ENCODE data around the gene CFAP46.

CFAP46 gene

DNA sequence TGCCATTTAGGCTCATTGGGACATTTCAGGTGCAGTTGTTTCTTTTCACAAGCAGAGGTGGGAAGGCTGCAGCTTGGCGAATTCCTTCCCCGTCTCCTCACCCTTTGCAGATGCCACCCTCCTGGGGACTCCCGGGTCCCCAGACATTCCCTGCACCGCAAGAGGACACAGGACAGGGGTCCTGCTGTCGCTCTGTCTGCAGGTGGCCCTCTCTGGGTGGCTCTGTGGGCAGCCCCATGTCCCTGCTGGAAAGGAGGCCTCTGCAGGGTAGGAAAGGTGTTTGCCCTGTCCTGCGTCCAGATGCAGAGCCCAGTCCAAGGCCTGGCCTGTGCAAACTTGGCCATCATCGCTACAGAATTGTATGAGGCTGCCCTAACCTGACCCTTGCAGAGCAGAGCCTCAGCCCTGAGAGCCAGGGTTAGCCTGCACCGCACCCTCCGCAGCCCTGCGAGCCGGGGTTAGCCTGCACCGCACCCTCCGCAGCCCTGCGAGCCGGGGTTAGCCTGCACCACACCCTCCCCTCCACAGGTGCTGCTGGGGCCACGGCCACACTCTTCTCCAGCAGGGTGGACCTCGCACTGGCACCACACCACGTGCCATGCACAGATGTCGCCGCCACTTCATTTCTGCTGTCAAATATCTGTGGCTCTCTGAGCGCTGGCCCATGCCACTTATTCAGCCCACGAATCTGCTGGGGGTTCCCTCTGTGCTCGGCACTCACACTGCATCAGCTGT, 61.0 kb downstream of the CFAP46 start:
- Histone ChIP-seq H3K27me3 (ENCODE audit: insufficient read depth, insufficient read length) (no peaks in the 10 kb centered on the region), H3K9ac (ENCODE audit: insufficient read length, low read depth) (no peak overlapping the region), H3K9me3 (ENCODE audit: insufficient read depth, low read length) (no peaks in the 10 kb centered on the region), H3K4me1 (ENCODE audit: insufficient read depth, insufficient read length) (peaks cover 13% of the 10 kb centered on the region), H3K4me3 (ENCODE audit: insufficient read length, low read depth) (no peak overlapping the region), H3K36me3 (ENCODE audit: insufficient read depth, insufficient read length, low read length) (no peaks in the 10 kb centered on the region)
- no peak for DNase-seq (ENCODE audit: low read depth, low spot score)
- TF ChIP-seq YY1 (IDR thresholded peaks at IDR 0.05; ENCODE audit: insufficient read depth, insufficient read length) (no peak), SUZ12 (IDR thresholded peaks at IDR 0.05; ENCODE audit: extremely low read depth, insufficient read depth, insufficient read length) (no peak), ZNF274 (IDR thresholded peaks at IDR 0.05; ENCODE audit: low read depth, low read length) (no peak)

DNA sequence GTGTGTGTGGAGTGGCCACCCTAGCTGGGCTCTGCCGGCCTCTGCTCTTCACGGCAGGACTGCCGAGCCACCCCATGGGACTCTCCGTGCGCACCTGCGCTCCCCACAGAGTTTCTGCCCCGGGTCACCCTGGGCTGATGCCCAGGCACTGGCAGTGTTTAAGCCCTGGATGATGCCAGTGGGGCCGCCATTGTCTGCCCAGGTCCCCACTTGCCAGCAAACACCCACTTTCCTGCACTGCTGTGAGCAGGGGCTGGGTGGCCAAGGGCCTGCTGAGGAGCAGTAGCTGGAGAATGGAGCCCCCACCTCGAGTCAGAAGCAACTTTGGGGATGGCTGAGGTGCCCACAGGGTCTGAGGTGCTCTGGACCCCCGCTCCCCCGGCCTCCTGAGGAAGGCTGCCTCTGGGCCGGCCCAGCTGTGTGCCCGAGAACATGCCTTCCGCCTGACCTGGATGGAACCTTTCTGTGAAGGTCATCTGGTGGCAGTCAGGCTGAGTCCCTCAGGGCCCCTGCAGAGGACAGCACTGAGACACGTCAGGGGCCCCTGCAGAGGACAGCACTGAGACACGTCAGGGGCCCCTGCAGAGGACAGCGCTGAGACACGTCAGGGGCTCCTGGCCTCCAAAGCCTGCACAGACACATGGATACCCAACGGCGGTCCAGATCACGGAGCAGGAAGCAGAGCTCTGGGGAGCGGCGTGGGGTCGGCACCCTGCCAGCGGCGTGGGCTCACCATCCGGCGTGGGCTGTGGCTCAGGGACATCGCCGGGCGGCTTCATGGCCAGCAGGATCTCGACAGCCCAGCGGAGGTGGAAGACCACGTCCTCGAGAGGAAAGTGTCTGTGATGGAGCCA, 62.0 kb downstream of the CFAP46 start:
- DNase-seq (ENCODE audit: low read depth, low spot score): no peak
- H3K27me3 ChIP-seq (ENCODE audit: insufficient read depth, insufficient read length): no peaks in the 10 kb centered on the region
- TF ChIP-seq ZNF274 (IDR thresholded peaks at IDR 0.05; ENCODE audit: low read depth, low read length) (no peak), YY1 (IDR thresholded peaks at IDR 0.05; ENCODE audit: insufficient read depth, insufficient read length) (no peak), SUZ12 (IDR thresholded peaks at IDR 0.05; ENCODE audit: extremely low read depth, insufficient read depth, insufficient read length) (no peak)

DNA sequence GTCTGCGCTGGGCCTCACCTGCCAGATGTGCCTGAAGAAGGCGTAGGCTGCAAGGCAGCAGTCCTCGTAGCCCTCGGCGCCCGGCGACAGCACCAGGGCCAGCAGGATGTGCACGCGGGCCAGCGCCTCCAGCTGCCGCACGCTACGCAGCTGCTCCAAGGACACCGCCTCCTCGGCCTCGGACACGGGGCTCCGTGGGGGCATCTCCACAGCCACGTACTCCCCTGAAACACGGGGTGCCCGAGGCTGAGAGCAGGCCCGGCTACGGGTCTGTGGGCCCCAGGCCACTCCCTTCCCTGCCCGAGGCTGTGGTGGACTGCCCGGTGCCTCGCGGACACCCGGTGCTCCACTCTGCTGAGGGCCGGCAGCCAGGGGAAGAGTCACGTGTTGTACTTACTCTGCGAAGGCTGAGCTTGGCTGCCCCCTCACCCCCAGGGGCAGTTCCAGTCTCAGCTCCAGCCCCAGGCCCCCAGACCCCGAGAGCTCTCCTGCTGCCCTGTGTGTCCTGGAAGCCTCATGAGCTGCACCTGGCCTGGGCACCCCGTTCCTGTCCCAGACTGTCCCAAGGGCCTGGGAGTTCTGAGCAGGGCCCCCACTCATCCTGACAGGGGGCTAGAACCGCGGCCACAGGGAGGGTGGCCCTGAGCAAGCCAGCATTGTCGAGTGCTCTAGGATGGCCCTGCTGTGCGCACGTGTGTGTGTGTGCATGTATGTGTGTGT, 62.8 kb downstream of the CFAP46 start:
- TF ChIP-seq YY1 (IDR thresholded peaks at IDR 0.05; ENCODE audit: insufficient read depth, insufficient read length) (no peak), SUZ12 (IDR thresholded peaks at IDR 0.05; ENCODE audit: extremely low read depth, insufficient read depth, insufficient read length) (no peak), ZNF274 (IDR thresholded peaks at IDR 0.05; ENCODE audit: low read depth, low read length) (no peak)
- Histone ChIP-seq H3K9me3 (ENCODE audit: insufficient read depth, low read length) (peaks cover 12% of the 10 kb centered on the region), H3K27me3 (ENCODE audit: insufficient read depth, insufficient read length) (no peaks in the 10 kb centered on the region), H3K9ac (ENCODE audit: insufficient read length, low read depth) (peak overlapping the region; percentile 32), H3K4me1 (ENCODE audit: insufficient read depth, insufficient read length) (peaks cover 13% of the 10 kb centered on the region), H3K4me3 (ENCODE audit: insufficient read length, low read depth) (no peak overlapping the region), H3K36me3 (ENCODE audit: insufficient read depth, insufficient read length, low read length) (no peaks in the 10 kb centered on the region)
- no peak for DNase-seq (ENCODE audit: low read depth, low spot score)

More for the DNA sequence above, 62.0 kb downstream of the CFAP46 start:
- Histone ChIP-seq H3K4me1 (ENCODE audit: insufficient read depth, insufficient read length) (peaks cover 13% of the 10 kb centered on the region), H3K9ac (ENCODE audit: insufficient read length, low read depth) (no peak overlapping the region), H3K9me3 (ENCODE audit: insufficient read depth, low read length) (peaks cover 8% of the 10 kb centered on the region), H3K36me3 (ENCODE audit: insufficient read depth, insufficient read length, low read length) (no peaks in the 10 kb centered on the region), H3K4me3 (ENCODE audit: insufficient read length, low read depth) (no peak overlapping the region)

DNA sequence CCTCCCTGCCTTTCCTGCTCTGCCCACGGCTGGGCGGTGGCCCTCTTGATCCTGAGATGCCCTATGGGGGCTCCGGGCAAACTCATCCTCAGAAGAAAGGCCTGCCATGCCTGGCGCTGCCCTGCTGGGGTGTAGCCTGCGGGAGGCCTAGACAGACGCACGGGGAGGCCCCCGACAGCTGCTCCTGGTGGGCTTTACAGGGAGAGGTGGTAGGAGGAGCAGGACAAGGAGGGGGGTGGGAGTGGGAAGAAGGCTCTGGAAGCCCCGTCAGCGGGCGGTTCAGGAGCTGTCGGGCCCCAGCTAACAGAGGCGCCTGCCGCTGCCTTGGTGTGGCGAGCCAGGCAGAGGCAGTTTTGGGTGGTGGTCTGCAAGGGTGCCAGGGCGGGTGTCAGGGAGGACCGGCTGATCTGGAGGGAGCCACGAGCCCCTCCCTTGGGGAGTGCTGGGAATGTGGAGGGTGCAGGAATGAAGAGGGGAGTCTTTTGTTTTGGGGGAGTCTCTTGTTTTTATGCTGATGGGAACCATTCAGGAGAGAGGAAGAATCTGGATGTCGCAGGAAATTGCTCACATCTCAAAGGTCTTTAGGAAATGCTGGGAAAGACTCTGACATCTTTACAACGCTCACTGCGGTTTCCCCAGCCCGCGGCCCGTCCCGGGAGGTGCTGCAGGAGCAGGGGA, 63.5 kb downstream of the CFAP46 start:
- Histone ChIP-seq H3K4me1 (ENCODE audit: insufficient read depth, insufficient read length) (peaks cover 13% of the 10 kb centered on the region), H3K27me3 (ENCODE audit: insufficient read depth, insufficient read length) (no peaks in the 10 kb centered on the region), H3K9ac (ENCODE audit: insufficient read length, low read depth) (no peak overlapping the region), H3K4me3 (ENCODE audit: insufficient read length, low read depth) (no peak overlapping the region), H3K36me3 (ENCODE audit: insufficient read depth, insufficient read length, low read length) (no peaks in the 10 kb centered on the region), H3K9me3 (ENCODE audit: insufficient read depth, low read length) (peaks cover 12% of the 10 kb centered on the region)
- no peak for TF ChIP-seq YY1 (IDR thresholded peaks at IDR 0.05; ENCODE audit: insufficient read depth, insufficient read length)
- TF ChIP-seq ZNF274 (IDR thresholded peaks at IDR 0.05; ENCODE audit: low read depth, low read length): no peak
- TF ChIP-seq SUZ12 (IDR thresholded peaks at IDR 0.05; ENCODE audit: extremely low read depth, insufficient read depth, insufficient read length): no peak
- DNase-seq (ENCODE audit: low read depth, low spot score): peak; percentile 59

DNA sequence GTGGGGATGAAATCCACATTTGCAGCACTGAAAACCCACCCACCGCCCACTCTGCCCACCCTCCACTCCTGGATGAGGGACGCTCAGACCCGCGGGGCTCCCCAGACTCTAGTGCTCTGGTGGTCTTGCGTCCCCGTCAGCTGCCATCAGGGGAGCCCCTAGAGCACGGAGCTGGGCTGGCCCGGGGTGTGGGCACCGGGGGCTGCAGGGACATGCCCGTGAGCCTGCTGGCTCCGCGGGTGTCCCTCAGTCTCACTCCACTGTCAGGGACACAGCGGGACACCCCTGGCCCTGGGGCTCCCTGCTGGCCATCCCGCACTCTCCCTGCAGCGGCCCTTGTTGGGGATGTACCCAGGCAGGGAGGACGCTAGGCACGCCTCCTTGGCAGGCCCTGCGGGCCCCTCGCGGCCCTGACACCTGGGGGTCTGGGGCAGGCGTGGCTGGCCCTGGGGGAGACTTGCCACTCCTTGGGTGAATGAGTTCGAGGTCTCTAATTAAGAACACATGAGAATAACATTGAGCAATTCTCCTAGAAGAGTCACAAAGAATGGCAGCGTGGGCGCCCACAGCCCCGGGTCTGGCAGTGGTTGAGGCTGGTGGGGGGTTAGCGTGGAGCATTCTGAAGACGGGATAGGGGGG, 64.2 kb downstream of the CFAP46 start:
- no peak overlapping the region for H3K9ac ChIP-seq (ENCODE audit: insufficient read length, low read depth)
- H3K27me3 ChIP-seq (ENCODE audit: insufficient read depth, insufficient read length): no peaks in the 10 kb centered on the region
- H3K4me3 ChIP-seq (ENCODE audit: insufficient read length, low read depth): no peak overlapping the region
- peaks cover 12% of the 10 kb centered on the region for H3K9me3 ChIP-seq (ENCODE audit: insufficient read depth, low read length)
- H3K4me1 ChIP-seq (ENCODE audit: insufficient read depth, insufficient read length): peaks cover 10% of the 10 kb centered on the region
- TF ChIP-seq ZNF274 (IDR thresholded peaks at IDR 0.05; ENCODE audit: low read depth, low read length) (no peak), YY1 (IDR thresholded peaks at IDR 0.05; ENCODE audit: insufficient read depth, insufficient read length) (no peak), SUZ12 (IDR thresholded peaks at IDR 0.05; ENCODE audit: extremely low read depth, insufficient read depth, insufficient read length) (no peak)
- DNase-seq (ENCODE audit: low read depth, low spot score): no peak
- H3K36me3 ChIP-seq (ENCODE audit: insufficient read depth, insufficient read length, low read length): no peaks in the 10 kb centered on the region

DNA sequence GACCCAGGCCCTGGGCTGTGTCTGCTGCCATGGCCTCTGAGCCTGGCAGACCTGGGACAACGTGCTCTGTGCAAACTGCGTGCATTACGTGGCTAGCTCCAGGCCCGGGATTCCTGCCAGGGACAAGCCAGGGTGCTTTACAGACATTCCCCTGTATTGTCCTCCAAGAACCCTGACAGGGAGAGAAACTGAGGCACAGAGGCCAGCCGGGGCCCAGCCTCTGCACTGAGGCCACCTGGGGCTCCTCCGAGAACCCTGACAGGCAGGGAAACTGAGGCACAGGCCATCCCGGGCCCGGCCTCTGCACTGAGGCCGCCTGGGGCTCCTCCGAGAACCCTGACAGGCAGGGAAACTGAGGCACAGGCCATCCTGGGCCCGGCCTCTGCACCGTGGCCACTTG, 64.9 kb downstream of the CFAP46 start:
- no peak for TF ChIP-seq SUZ12 (IDR thresholded peaks at IDR 0.05; ENCODE audit: extremely low read depth, insufficient read depth, insufficient read length)
- Histone ChIP-seq H3K4me3 (ENCODE audit: insufficient read length, low read depth) (no peak overlapping the region), H3K4me1 (ENCODE audit: insufficient read depth, insufficient read length) (peaks cover 10% of the 10 kb centered on the region), H3K36me3 (ENCODE audit: insufficient read depth, insufficient read length, low read length) (no peaks in the 10 kb centered on the region), H3K9me3 (ENCODE audit: insufficient read depth, low read length) (peaks cover 12% of the 10 kb centered on the region), H3K9ac (ENCODE audit: insufficient read length, low read depth) (no peak overlapping the region), H3K27me3 (ENCODE audit: insufficient read depth, insufficient read length) (no peaks in the 10 kb centered on the region)
- DNase-seq (ENCODE audit: low read depth, low spot score): no peak
